DMS 273 (cell line): ENCODE results near the gene ZDHHC8.
A peak's percentile ranks its signal among the peaks of the same experiment; 100 is the strongest.

Source experiments
- DNase-seq: peaks from one replicate; lab custom pipeline; 2025; ENCODE audit not compliant: unreplicated experiment; lab: John Stamatoyannopoulos, UW

Gene ZDHHC8

DNA sequence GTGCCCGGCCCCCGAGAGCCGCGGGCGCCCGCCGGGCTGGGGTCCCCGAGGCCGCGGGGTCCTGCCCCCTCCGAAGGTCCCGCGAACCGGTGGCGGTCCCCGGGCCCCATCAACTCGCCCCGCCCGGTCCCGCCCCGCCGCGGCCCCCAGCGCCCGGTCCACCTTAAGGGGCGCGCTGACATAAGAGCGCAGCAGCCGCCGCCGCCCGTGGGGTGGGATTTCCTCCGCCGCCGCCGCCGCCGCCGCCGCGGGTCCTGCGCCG lies at the start of gene ZDHHC8:
ZDHHC8 (plus strand) TSS at position 208 of the 262 bp plus-strand sequence. CDS start 144 bp downstream, outside the sequence.
- DNase-seq, result no peak

DNA sequence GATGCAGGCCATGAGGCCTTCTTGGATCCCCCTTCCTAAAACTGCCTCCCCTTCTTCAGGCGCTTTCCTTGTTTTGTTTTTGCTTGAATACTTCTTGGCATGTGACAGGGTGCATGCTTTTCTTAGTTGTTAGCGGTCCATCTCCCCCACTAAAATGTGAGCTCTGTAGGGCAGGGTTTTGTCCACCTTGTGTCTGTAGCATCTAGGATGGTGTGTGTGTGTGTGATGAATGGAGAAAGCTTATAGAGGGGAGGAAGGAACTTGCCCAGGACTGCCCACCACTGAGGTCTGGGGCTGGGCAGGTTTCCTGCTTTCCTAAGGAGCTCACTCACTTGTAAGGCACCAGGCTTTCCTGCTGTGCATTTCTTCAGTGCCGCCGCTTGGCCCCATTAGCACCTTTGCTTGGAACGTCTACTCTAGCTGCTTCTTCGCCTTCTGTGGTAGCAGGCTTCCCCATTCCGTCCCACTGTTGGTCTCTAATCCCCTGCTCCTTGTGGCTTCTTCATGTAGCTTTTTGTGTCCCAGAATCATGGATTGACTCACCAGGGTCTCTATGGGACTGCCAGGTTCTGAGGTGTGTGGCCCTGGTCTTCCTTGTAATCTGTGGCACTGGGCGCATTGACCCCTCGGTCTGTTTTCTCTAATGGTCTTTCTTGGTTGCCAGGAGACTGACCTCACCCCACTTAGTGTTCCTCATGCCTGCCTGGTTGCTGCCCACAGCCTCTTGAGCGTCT lies 48.3 kb upstream of the ZDHHC8 start:
- no peak for DNase-seq

DNA sequence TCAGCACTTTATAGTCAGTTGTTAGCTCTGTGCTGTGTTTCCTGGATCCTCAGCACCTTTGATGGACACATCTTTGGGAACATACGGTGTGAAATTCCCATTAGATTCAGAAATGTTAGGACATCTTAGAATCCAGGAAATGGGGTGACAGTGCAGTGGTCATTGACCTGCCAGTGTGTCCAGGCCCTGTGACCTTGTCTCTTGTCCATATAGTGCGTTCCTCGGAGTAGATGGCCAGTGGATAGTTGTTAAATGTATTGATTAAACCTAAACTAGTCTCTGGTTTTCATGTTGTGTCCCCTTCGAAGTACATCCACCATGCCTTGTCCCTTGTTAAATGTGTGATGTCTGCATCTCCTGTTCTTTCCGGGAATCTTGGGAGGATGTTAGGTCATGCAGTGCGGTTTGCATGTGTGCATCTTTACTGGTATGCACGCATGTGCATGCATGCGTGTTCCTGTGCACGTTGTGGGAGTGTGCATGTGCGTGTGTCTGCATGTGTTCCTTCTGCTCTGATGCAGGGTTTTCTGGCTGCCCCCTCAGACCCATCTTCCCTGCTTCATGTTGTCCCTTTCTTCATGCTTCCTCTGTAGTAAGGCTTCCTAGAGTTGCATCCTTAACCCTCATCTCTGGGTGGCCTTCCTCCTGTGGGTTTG lies 47.6 kb upstream of the ZDHHC8 start:
- no peak for DNase-seq

DNA sequence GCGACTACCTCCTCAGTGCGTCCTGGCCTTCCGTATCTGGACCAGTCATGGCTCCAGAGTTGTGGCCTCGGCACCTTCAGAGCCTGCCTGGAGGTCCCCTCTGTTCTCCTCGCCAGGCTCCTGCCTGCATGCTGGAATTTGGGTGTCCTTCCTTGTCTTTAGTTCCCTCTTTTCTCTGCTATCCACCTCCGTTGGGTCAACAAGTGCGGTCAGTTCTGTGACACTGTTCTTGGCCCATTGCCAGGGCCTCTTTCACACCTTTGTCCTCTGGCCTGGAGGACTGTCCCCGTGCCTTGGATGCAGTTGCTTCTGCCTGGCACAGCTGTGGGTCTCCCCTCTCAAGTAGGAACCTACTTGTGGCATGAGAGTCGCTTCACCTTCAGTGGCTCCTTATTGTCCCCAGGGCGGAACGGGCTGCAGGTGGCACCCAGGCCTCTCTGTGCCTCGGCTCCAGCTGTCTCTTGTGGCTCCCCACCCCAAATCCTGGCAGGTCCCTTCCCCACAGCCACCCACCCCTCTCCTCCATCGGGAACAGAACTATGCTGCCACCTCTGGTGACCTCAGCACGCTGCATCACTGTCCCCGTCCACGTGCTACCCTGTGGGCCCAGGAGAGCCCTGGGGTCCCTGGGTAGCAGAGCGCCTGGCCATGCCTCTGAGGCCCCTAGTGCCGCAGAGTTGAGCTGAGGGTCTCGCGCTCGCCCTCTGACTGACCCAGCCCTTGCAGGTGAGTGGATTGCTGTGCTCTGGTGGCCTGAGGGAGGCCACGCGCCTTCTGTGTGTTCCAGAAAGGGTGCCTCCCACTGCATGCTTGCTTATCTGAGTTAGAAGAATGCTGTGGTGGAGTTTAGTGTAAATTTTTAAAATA lies 46.8 kb upstream of the ZDHHC8 start:
- DNase-seq, result peak; percentile 43

- DNase-seq, result no peak
These were observed 46.0 kb upstream of the ZDHHC8 start for GRCh38 chr22:20085651-20086050.

GRCh38 chr22:20086101-20086599 lies 45.5 kb upstream of the ZDHHC8 start:
- no peak for DNase-seq

DNA sequence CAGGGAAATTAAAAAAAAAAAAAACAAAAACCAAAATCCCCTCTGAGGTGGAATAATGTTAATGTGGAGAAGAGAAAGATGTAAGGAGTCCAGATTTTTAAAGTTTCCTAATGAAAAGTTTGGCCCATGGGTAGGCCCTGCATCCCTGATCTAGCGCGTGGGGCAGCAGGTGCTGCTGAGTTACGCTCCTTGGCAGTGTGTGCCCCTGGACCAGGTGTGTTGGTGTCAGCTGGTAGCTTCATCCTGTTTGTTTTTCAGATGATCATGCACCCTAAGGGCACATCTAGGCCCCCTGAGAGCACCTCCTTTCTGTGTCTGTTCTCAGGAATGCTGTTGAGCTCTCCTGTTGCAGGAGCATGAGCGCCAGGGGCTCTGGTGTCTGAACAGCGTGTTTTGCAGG lies 44.8 kb upstream of the ZDHHC8 start:
- no peak for DNase-seq

DNA sequence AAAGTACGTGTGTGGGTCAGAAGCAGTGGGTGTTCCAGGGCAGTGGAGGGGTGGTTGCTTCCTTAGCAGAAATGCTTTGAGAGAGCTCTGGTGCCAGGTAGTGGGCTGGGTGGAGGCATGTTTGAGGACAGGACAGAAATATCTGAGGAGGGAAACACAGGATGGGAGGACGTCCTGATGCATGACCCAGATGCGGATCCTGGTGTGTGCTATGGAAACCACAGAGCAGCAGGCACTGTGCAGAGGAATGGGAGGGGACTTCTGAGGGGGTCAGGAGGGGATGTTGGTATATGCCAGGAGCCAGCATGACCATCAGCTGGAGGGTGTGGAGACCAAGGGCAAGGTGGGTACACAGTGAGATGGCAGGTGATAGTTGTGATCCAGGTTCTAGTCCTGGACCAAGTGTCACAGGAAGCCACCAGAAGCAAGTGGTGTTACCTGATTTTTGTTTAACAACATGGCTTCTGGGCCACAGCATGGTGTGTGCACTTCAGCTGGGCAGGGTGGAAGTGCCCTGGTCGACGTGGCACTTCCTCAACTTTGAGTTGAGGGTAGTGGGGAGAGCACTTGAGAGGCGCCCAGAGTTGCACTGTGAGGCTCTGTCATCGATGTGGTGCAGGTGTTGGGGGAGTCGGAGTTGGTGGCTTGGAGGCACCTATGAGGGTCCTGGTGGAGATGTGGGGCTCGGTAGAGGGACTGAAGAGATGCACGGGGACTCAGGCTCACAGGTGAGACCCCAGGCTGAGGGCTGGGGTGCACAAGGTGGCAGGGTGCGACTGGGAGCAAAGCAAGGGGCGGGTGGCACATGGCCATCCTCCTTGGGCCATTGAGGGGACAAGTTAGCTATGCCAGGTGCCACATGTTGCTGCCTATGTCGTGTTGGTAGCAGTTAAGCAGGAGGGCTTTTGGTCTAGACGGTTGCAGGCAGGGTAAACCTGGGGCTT lies 44.0 kb upstream of the ZDHHC8 start:
- DNase-seq, result no peak

DNA sequence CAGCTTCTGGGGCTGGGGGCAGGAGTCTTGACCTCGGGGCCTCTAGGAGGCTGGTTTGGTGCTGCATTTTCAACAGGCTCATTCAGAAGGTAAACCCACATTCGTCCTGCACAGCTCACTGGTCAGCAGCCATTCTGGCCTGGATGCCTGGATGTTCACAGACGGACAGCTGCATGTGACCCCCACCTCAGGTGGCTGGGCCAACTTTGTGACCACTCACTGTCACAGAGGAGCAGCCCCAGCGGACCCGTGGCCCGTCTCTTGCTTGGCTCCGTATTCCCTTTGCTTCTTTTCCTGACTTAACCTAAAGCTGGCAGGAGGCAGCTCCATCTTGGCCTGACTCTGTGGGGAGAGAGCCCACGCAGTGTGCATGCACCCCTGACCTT lies 43.3 kb upstream of the ZDHHC8 start:
- no peak for DNase-seq

DNA sequence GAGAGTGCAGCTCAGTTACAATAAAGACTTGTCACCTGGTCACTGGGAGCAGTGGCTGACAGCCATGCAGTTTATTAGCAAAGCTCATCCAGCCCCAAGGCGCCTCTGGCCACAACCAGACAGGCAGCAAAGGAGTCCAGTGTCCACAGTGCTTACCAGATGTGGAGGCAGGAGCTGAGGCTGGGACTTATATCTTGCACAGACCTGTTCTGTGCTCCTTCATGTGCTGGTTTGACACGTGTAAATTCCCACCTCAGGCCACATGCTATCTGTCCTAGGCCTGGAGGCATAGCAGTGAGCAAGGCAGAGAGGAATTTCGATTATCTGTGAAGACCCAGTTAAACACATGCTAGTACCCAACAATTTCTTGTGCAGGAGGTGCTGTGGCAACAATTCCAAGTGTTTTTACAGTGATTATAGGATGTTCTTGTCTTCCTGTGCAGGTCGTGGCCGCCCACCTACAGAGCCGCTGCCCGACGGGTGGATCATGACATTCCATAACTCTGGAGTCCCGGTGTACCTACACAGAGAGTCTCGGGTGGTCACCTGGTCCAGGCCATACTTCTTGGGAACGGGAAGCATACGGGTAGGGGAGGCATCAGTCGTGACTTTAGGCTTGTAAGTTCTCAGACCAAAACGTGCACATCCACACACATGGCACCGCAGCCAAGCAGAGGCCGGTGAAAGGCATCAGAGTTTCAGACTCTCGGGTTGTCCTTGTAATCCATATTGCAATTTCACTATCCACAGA lies 42.2 kb upstream of the ZDHHC8 start:
- no peak for DNase-seq

DNA sequence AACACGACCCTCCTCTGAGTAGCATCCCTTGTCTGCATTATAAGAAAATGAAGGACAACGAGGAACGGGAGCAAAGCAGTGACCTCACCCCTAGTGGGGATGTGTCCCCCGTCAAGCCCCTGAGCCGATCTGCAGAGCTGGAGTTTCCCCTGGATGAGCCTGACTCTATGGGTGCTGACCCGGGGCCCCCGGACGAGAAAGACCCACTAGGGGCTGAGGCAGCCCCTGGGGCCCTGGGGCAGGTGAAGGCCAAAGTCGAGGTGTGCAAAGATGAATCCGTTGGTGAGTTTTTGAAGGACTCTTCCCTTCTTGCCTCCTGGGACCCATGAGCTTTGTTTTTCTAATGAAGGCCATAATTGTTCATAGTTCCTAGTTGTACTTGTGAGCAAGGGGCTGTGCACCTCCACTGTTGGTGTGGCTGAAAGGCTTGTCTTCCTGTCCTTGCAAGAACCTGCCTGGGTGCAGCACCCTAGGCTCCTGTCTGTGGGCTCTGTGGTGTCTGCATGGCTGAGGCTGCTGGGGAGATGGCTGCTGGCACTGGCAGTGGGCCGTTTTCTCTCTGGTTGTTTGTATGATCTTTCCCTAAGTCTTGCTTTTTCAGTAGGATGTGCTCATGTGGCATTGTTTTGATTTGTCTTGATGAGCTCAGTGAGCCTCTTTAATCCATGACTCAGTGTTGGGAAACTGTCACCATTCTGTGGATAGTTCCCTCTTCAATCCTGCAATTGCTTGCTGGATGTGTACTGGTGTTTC lies 41.5 kb upstream of the ZDHHC8 start:
- no peak for DNase-seq

DNA sequence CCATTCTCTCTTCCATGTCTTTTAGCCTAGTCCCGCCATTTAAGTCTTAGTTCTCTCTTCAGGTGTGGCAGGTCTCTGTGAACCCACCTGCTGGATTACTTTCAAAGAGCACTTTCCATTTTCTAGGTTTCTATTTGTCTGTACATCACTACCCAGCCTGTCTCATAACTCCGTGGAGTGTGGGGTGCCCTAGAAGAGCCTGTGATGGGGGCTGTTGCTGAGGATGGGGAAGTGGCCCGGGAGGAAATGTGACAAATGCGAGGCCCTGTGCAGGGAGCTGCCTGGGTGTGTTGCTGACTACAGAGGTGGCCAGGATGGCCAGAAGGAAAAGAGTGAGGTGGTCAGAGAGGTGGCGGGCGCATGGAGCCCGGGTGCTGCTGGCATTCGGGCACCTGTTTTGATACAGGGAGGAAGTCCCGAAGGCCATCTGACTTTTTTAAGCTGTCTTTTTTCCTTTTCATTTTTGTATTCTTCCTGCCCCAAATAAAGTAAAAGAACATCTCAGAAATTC lies 40.8 kb upstream of the ZDHHC8 start:
- DNase-seq, result no peak

GRCh38 chr22:20091690-20092476 lies 39.7 kb upstream of the ZDHHC8 start:
- DNase-seq, result no peak

GRCh38 chr22:20092477-20092854 lies 39.1 kb upstream of the ZDHHC8 start:
- no peak for DNase-seq

- peak; percentile 44 for DNase-seq
These were observed 38.0 kb upstream of the ZDHHC8 start for GRCh38 chr22:20093418-20094196.

DNA sequence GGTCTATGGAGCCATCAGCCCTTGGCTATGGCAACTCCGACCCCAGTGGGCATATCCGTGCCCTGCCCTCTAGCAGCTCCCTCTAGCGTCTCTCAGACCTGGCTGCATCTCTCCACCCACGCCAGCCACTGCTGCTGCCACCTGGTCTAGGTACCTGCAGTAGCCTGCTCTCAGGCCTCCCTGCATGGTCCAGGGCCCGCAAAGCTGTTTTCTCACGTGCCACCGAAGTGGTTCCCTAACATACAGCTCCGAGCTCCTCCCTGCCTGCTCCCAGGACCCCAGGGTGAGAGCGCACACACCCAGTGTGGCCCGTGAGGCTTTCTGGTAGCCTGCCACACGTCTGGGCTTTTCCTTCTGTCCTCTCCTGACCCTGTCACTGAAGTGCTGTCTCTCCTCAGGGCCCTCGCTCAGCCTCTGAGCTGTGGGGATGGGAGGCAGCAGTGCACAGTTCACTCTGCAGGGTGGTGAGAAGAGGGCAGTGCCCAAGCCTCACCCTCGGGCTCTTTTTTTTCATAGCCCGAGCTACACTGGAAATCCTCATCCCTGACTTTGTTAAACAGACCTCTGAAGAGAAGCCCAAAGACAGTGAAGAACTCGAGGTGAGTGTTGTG lies 37.3 kb upstream of the ZDHHC8 start:
- DNase-seq, result no peak

GRCh38 chr22:20095521-20095920 lies 36.1 kb upstream of the ZDHHC8 start:
- no peak for DNase-seq
